ENCODE data around the gene TMUB2.

TMUB2 gene

GRCh38 chr17:44177640-44178039 lies 9.1 kb upstream of the TMUB2 start:
- no peak for DNase-seq

GRCh38 chr17:44178133-44178532 lies 8.6 kb upstream of the TMUB2 start:
- DNase-seq, result no peak

- DNase-seq, result no peak
Observed at GRCh38 chr17:44183024-44183423, 3.7 kb upstream of the TMUB2 start.

- DNase-seq, result no peak
Observed at GRCh38 chr17:44184212-44184810, 2.5 kb upstream of the TMUB2 start.

GRCh38 chr17:44187131-44187899 lies 543 bp downstream of the TMUB2 start:
- DNase-seq, result no peak

GRCh38 chr17:44188576-44189403 lies 2.0 kb downstream of the TMUB2 start:
- no peak for DNase-seq

GRCh38 chr17:44190481-44190880 lies 3.7 kb downstream of the TMUB2 start:
- no peak for DNase-seq

- no peak for DNase-seq
Observed at GRCh38 chr17:44191369-44191768, 4.6 kb downstream of the TMUB2 start.

- no peak for DNase-seq
Observed at GRCh38 chr17:44191941-44192496, 5.2 kb downstream of the TMUB2 start.

- DNase-seq, result no peak
Observed at GRCh38 chr17:44192750-44193149, 6.0 kb downstream of the TMUB2 start.

GRCh38 chr17:44193326-44194084 lies 6.7 kb downstream of the TMUB2 start:
- DNase-seq, result no peak

- DNase-seq, result no peak
Observed at GRCh38 chr17:44197107-44197506, 10.3 kb downstream of the TMUB2 start.

- DNase-seq, result no peak
Observed at GRCh38 chr17:44197980-44198720, 11.4 kb downstream of the TMUB2 start.

- no peak for DNase-seq
Observed at GRCh38 chr17:44198721-44199552, 12.2 kb downstream of the TMUB2 start.

- peak; percentile 94 for DNase-seq
Observed at GRCh38 chr17:44199553-44200477, 13.0 kb downstream of the TMUB2 start, which contains the start of gene ATXN7L3. Gene ATXN7L3, minus strand, starts transcription at chr17:44199884. Its CDS starts 1,814 bp downstream, at chr17:44198070.

GRCh38 chr17:44200478-44201155 lies 13.8 kb downstream of the TMUB2 start:
- DNase-seq, result peak; percentile 66

- no peak for DNase-seq
Observed at GRCh38 chr17:44202756-44203155, 16.0 kb downstream of the TMUB2 start.

GRCh38 chr17:44203731-44204440 lies 17.1 kb downstream of the TMUB2 start:
- DNase-seq, result no peak
